Activated T-cell treated with anti-CD3 and anti-CD28 coated beads, Interleukin-2, amount 50 U/mL, for 72 hours (primary cell): ENCODE results near the gene JAK1. TPM values are rescaled to one million over a fixed set of nuclear protein-coding genes. Genes with fewer than 3 reads are reported as not detected.
A peak's percentile ranks its signal among the peaks of the same experiment; 100 is the strongest.

Source experiments
- ATAC-seq, 2 donors: fragments of 150-1000 bp; cut with Tn5 transposase; replicated peaks in 1 of 2; 2 replicates each; pipeline ENCODE4 v1.10.0; 2021; ENCODE audit warnings: moderate library complexity in 2 of 2, mild to moderate bottlenecking in 1 of 2
- DNase-seq, 2 donors: peaks; one replicate each; pipeline ENCODE4 v3.0.0; 2021 to 2022; ENCODE audit warnings: mixed read lengths in 1 of 2
- H3K27ac Mint-ChIP-seq: one replicate; pipeline ENCODE4 v1.8.0; 2022; ENCODE audit warnings: mild to moderate bottlenecking, moderate library complexity, mixed read lengths
- H3K27me3 Mint-ChIP-seq: one replicate; pipeline ENCODE4 v1.8.0; 2022; ENCODE audit warnings: low read depth, mixed read lengths
- H3K36me3 Mint-ChIP-seq, 2 donors: one replicate each; pipeline ENCODE4 v1.8.0; 2022; ENCODE audit warnings: mixed read lengths in 2 of 2, mild to moderate bottlenecking in 1 of 2; ENCODE audit not compliant: insufficient read depth in 2 of 2
- H3K4me1 Mint-ChIP-seq: one replicate; pipeline ENCODE4 v1.8.0; 2022; ENCODE audit warnings: low read depth, mixed read lengths
- H3K4me3 Mint-ChIP-seq, 2 donors: one replicate each; pipeline ENCODE4 v1.8.0; 2022; ENCODE audit warnings: mild to moderate bottlenecking in 2 of 2, mixed read lengths in 2 of 2, moderate library complexity in 2 of 2
- H3K9me3 Mint-ChIP-seq, 2 donors: one replicate each; pipeline ENCODE4 v1.8.0; 2022; ENCODE audit warnings: mixed read lengths in 2 of 2
- total RNA-seq, 2 donors: library from RNA; stranded (reverse); gene quantifications; one replicate each; pipeline ENCODE4 v1.2.3, GENCODE V29; 2022

JAK1 gene
- total RNA-seq, 2 donors from 2014 or later, result 169 to 185 TPM

DNA sequence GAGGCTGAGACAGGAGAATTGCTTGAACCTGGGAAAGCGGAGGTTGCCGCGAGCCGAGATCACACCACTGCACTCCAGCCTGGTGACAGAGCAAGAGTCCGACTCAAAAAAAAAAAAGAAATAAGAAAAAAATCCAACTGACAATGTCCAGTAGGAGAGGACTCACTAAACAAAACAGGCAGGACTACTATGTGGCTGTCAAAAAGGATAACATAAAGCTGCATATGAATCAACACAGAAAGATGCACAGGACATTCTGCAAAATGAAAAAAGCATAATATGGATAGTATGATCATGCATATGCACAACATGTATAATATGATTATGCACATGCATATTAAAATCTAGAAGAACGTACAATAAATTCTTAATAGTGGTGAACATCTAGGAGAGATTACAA is 80.7 kb downstream of the JAK1 start:
- DNase-seq, result no peak
- no peaks in the 10 kb centered on the region for H3K9me3 Mint-ChIP-seq
- H3K4me1 Mint-ChIP-seq, result peaks cover 72% of the 10 kb centered on the region
- H3K27ac Mint-ChIP-seq, result no peak overlapping the region
- no peak for ATAC-seq
- no peak overlapping the region for H3K4me3 Mint-ChIP-seq
- peaks cover 2 to 8% of the 10 kb centered on the region in 2 donors for H3K36me3 Mint-ChIP-seq
- no peaks in the 10 kb centered on the region for H3K27me3 Mint-ChIP-seq

DNA sequence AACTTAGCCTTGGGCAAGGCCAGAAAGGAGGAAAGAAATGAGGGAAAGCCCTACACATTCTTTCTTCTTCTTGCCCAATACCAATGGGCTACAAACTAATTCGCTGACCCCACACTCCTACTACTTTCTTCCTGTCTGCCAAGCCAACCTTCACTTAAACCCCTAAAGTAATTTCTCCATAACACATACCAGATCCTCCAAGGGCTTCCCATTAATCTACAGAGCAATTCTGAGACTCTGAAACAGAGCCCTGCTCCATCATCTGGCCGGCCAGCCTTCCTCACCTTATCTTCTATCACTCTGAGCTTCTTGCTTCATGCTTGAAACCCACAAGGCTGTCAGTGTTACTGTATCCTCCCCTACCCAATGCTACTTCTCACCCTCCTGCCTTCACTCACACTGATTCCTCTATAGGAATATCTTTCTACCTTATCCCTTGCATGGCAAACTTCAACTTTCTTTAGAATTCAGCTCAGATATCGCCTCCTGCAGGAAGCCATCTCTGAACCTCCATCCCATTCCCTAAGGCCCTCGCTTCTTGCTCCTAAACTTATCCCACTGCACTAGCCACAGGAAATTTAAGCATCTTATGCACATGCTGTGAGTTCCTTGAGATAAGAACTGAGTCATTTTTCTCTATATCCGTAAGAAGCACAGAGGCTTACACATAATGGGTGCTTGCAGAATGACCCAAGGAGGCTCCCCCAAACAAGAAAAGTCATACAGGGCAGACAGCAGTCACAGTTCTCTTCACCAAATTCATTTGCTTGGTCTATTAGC is 81.9 kb downstream of the JAK1 start:
- H3K9me3 Mint-ChIP-seq, result no peaks in the 10 kb centered on the region
- ATAC-seq (peak; percentile 45 to 75), DNase-seq (no peak)
- no peaks in the 10 kb centered on the region for H3K27me3 Mint-ChIP-seq
- no peak overlapping the region for H3K27ac Mint-ChIP-seq
- H3K4me1 Mint-ChIP-seq, result peaks cover 60% of the 10 kb centered on the region
- H3K36me3 Mint-ChIP-seq, result peaks cover 2 to 8% of the 10 kb centered on the region in 2 donors
- no peak overlapping the region for H3K4me3 Mint-ChIP-seq

DNA sequence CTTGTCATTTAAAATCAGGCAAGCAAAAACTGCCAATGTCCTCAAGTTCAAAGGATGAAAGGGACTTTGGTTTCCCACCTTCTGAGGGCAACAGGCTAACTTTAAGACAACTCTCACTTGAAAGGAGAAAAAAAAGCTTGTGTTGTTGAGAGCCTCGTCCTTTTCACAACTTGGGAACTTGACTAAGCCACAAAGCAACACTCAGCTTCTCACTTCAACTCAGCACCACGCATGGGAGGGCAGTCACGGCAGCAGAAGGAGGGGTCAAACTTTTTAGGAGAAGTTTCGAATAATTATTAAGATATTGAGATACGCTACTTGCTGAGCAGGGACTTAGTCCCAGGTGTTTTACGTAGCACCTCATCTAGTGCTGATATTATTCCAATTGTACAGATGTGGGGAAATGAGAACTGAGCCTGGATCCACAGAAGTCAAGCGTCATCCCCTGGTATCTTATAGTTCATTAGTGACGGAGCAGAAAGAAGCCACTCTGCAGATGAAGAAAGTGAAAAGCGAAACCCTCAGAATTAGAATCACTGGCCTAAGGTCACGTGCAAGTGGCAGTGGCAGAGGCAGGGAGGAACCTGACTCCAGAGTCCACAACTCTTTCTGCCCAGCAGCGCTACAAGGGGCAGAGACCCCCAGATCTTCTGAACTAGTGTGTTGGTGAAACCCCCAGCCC is 83.6 kb downstream of the JAK1 start:
- Mint-ChIP-seq H3K4me1 (peaks cover 62% of the 10 kb centered on the region), H3K4me3 (no peak overlapping the region), H3K27me3 (no peaks in the 10 kb centered on the region), H3K9me3 (no peaks in the 10 kb centered on the region), H3K36me3 (peaks cover 8 to 18% of the 10 kb centered on the region in 2 donors), H3K27ac (no peak overlapping the region)
- ATAC-seq (no peak), DNase-seq (no peak)

DNA sequence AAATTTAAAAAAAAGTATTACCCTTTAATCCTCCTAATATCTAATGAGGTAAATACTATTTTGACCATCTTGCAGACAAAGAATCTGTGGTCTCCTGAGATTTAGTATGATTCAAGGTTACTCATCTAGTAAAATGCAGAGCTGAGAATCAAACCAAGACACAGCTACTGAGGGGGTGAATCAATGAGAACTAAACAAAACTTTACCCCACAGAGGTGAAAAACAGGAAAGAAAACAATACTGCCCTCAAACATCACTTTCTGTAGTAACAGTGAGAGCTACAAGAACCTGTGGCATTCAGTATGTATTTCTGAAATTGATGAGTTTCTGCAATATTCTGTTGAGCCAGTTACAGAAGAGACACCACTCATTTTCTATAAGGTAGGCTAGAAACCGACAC is 85.1 kb downstream of the JAK1 start:
- H3K36me3 Mint-ChIP-seq, result peaks cover 9 to 30% of the 10 kb centered on the region in 2 donors

DNA sequence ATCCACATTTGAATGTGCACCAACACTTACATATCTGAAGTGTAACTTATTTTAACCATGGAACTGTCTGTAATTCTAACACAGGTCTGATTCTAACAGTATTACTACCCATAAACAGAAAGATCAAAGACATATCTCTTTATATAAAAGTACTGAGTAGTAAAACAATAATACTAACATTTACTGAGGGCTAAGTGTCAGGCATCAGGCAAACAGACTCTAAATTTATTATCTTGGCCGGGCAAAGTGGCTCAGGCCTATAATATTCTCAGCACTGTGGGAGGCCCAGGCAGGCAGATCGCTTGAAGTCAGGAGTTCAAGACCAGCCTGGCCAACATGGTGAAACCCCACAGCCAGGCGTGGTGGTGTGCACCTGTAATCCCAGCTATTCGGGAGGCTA is 85.9 kb downstream of the JAK1 start:
- no peaks in the 10 kb centered on the region for H3K27me3 Mint-ChIP-seq
- ATAC-seq (no peak), DNase-seq (no peak)
- H3K27ac Mint-ChIP-seq, result no peak overlapping the region
- peaks cover 14 to 39% of the 10 kb centered on the region in 2 donors for H3K36me3 Mint-ChIP-seq
- no peaks in the 10 kb centered on the region for H3K9me3 Mint-ChIP-seq
- no peak overlapping the region for H3K4me3 Mint-ChIP-seq
- H3K4me1 Mint-ChIP-seq, result peaks cover 72% of the 10 kb centered on the region

More for the DNA sequence above, 85.1 kb downstream of the JAK1 start:
- DNase-seq (no peak), ATAC-seq (peak; percentile 59 to 69)
- Mint-ChIP-seq H3K27me3 (no peaks in the 10 kb centered on the region), H3K4me1 (peaks cover 63% of the 10 kb centered on the region), H3K4me3 (no peak overlapping the region), H3K9me3 (no peaks in the 10 kb centered on the region), H3K27ac (no peak overlapping the region)

DNA sequence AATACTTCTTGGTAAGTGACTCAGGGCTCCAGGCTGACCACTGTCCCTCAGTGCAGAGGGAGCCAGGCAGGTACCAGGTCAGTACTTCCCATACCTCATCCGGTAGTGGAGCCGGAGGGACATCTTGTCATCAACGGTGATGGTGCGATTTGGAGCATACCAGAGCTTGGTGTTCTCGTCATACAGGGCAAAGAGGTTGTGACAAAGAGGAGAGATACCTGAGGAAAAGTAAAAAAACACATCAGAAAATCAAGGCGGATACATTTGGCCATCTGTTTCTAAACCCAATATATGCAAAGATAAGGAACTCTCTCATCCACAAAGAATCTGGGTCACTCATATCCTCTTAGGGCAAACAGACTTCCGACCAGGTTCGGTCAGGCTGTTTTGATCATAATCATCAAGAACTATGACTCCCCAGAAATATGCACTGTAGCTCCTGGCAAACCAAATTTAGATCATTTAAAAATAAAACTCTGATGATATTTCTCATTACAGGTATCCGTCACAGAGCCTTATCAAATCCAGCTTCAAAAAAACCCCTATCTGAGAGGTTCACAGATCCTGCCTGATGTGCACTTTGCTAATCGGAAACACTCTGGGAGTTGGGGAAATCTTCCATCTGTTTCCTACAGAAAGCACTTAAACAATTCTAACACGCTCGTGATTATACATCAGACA is 87.3 kb downstream of the JAK1 start:
- no peak for DNase-seq
- Mint-ChIP-seq H3K9me3 (no peaks in the 10 kb centered on the region), H3K27ac (no peak overlapping the region), H3K27me3 (no peaks in the 10 kb centered on the region), H3K4me1 (peaks cover 66% of the 10 kb centered on the region), H3K36me3 (peaks cover 18 to 40% of the 10 kb centered on the region in 2 donors), H3K4me3 (no peak overlapping the region)
- ATAC-seq, result no peak

DNA sequence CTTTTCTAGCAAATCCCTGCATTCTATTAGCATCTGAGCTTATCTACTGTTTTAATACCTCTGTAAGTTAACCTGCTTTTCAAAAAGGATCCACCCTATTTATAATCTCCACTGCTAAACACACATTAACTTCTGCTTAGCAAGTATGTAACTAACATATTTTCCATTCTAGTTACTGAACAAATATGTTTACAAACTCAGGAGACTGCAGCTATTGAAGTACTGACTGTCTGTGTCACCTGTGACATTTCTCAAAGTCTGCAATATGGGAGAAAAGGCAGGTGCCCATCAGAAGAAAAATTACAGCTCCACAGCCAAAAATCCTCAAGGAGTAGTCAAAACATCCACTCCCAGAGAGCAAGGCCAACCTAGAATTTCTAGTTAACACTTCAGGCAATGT is 88.3 kb downstream of the JAK1 start:
- H3K36me3 Mint-ChIP-seq, result peaks cover 22 to 44% of the 10 kb centered on the region in 2 donors
- DNase-seq, result no peak

DNA sequence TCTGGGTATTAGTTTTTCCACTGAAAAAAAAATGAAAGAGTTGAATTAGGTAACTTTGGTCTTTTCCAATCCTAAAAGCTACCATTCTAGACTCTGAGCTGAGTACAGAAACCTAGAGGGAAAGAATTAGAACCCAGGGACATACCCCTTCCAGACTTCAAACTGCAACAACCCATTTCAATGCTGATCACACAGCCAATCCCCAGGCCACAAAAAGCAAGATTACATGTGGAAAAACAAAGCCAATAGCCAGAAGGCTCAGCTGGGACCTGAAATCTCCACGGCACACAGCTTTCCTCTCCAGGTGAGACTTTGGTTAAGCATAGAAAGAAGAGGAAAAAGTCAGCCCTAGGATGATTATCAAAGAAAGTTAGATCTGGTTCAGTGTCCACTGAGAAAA is 88.8 kb downstream of the JAK1 start:
- DNase-seq, result no peak
- H3K4me1 Mint-ChIP-seq, result peaks cover 59% of the 10 kb centered on the region
- ATAC-seq, result no peak
- H3K27me3 Mint-ChIP-seq, result no peaks in the 10 kb centered on the region
- peaks cover 21 to 46% of the 10 kb centered on the region in 2 donors for H3K36me3 Mint-ChIP-seq
- peak overlapping the region; percentile 27 to 74 for H3K4me3 Mint-ChIP-seq
- H3K9me3 Mint-ChIP-seq, result no peaks in the 10 kb centered on the region
- H3K27ac Mint-ChIP-seq, result no peak overlapping the region

More for the DNA sequence above, 88.3 kb downstream of the JAK1 start:
- H3K4me1 Mint-ChIP-seq, result peaks cover 61% of the 10 kb centered on the region
- no peak overlapping the region for H3K27ac Mint-ChIP-seq
- ATAC-seq, result no peak
- H3K9me3 Mint-ChIP-seq, result no peaks in the 10 kb centered on the region
- H3K27me3 Mint-ChIP-seq, result no peaks in the 10 kb centered on the region
- peak overlapping the region in 1 of 2 donors; percentile 17 for H3K4me3 Mint-ChIP-seq

DNA sequence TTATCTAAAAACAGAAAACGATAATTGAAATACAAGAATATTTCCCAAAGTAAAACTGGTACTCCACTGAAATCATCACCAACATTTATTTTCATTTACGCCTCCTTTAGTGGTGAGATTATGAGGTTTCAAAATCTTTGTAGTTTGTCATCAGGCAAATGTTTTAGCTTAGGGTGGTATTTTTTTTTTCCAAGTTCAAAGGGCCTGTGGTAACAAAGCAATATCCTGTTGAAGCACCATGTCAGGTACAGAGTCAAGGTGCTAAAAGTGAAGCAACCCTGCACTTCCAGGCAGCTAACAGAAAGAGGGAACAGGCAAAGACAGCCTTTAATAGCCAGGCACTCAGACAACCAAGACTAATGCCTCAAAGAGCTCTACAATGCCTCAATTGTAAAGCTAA is 89.2 kb downstream of the JAK1 start:
- peak in 1 of 2 donors; percentile 21 for DNase-seq
- no peaks in the 10 kb centered on the region for H3K27me3 Mint-ChIP-seq
- H3K9me3 Mint-ChIP-seq, result no peaks in the 10 kb centered on the region
- H3K27ac Mint-ChIP-seq, result peak overlapping the region; percentile 74
- peak; percentile 79 to 88 for ATAC-seq
- H3K36me3 Mint-ChIP-seq, result peaks cover 20 to 48% of the 10 kb centered on the region in 2 donors
- peak overlapping the region; percentile 27 to 74 for H3K4me3 Mint-ChIP-seq
- H3K4me1 Mint-ChIP-seq, result peaks cover 54% of the 10 kb centered on the region

DNA sequence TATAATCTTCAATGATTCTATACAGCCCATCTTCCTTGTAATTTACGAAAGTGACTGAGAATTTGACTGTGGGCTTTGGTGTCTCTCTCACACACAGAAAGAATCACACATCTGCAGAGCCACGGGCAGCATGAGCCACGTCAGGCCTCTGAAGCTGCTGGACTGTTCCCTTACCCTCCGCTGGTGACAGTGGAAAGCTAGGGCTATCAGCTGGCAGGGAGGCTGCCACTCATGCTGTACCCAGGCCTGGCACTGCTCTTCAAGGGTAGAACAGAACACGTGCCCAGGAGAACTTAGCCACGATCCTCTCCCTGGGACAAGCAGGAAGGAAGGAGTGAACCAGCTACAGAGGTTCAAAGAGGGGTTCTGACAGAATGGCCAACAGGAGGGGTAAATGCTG is 90.7 kb downstream of the JAK1 start:
- ATAC-seq, result no peak
- H3K4me3 Mint-ChIP-seq, result no peak overlapping the region

DNA sequence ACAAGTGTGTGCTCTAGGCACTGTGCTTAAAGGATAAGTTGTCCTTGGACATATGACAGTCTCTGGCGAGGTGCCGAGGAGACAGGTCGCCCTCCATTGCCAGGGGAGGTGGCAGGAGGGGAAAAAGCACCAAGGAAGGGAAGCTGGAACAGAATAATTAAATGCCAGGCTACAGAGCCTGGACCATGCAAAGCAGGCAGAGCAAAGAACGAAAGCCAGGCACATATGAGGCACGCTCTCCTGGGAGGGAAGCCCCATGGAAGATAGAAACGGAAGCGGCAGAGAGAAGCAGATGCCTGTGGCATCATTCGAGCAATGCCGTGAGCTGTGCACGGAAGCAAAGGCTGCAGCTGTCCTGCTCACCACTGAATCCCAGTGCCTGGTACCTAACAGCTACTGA is 91.2 kb downstream of the JAK1 start:
- H3K36me3 Mint-ChIP-seq, result peaks cover 27 to 55% of the 10 kb centered on the region in 2 donors
- ATAC-seq, result no peak
- no peak for DNase-seq
- H3K4me3 Mint-ChIP-seq, result no peak overlapping the region
- peaks cover 44% of the 10 kb centered on the region for H3K4me1 Mint-ChIP-seq
- no peaks in the 10 kb centered on the region for H3K9me3 Mint-ChIP-seq
- H3K27me3 Mint-ChIP-seq, result no peaks in the 10 kb centered on the region
- H3K27ac Mint-ChIP-seq, result no peak overlapping the region

More for the DNA sequence above, 90.7 kb downstream of the JAK1 start:
- Mint-ChIP-seq H3K27me3 (no peaks in the 10 kb centered on the region), H3K36me3 (peaks cover 27 to 55% of the 10 kb centered on the region in 2 donors), H3K27ac (no peak overlapping the region), H3K9me3 (no peaks in the 10 kb centered on the region), H3K4me1 (peaks cover 44% of the 10 kb centered on the region)
- DNase-seq, result no peak

DNA sequence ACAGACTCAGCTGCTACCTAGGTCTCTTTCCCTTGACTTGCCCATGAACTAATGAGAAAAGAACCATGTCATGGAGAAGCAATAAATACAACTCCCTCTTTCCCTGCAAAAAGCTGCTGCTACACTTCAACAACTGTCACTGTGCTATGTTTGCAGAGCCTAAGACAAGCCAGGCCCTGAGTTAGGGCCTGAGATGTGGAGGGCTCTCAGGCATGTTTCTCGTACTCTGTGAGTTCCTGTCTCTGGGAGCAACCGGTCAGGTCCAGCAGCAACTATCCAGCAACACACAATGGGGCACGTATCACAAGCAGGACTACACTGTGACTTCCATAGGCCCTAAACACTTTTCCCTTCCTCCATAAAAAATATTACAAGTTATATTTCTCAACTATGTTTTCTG is 91.7 kb downstream of the JAK1 start:
- no peak overlapping the region for H3K4me3 Mint-ChIP-seq
- ATAC-seq, result no peak
- peaks cover 27 to 55% of the 10 kb centered on the region in 2 donors for H3K36me3 Mint-ChIP-seq
- no peak overlapping the region for H3K27ac Mint-ChIP-seq
- H3K4me1 Mint-ChIP-seq, result peaks cover 44% of the 10 kb centered on the region
- no peak for DNase-seq
- H3K9me3 Mint-ChIP-seq, result no peaks in the 10 kb centered on the region
- H3K27me3 Mint-ChIP-seq, result no peaks in the 10 kb centered on the region

DNA sequence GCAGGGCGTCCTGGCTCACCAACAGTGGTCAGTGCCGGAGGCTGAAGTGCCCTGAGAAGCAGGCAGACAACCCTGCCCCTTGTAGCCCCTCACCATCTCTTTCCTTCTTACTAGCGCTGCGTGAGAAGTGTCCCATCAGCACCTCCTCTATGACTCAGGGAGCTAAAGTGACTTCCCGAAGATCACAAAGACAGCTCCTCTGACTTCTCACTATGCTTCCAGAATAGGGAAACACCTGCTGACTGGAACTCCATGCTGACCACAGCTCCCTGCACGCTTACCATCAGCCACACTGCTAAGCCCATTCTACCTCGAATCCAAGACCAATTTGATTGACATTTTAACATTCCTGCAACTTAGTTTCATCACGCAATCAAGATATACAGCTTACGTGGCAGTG is 92.8 kb downstream of the JAK1 start:
- Mint-ChIP-seq H3K27me3 (no peaks in the 10 kb centered on the region), H3K4me3 (no peak overlapping the region), H3K4me1 (peaks cover 36% of the 10 kb centered on the region), H3K36me3 (peaks cover 23 to 55% of the 10 kb centered on the region in 2 donors), H3K27ac (no peak overlapping the region), H3K9me3 (no peaks in the 10 kb centered on the region)
- ATAC-seq (no peak), DNase-seq (no peak)
